SK-N-SH (cell line): Measurements from ENCODE around the gene CASP1.

Experiments
- CTCF ChIP-seq: fragments of 200-600 bp; sonication (generic); IDR thresholded peaks from 2 replicates; pipeline ENCODE4 v1.6.1; 2017; ENCODE audit warnings: antibody characterized with exemption, mild to moderate bottlenecking, moderate library complexity
- EP300 ChIP-seq, 2 experiments: IDR thresholded peaks; 2 replicates each; pipeline versions ENCODE4 v1.4.0 to v1.6.1; 2012; ENCODE audit warnings: borderline replicate concordance in 1 of 2, low read depth in 1 of 2, low read length in 1 of 2
- EZH2phosphoT487 ChIP-seq: fragments of 200-600 bp; sonication (generic); IDR thresholded peaks from 2 replicates; pipeline ENCODE4 v1.6.1; 2017; ENCODE audit warnings: low read depth, mixed run types, mild to moderate bottlenecking, antibody characterized with exemption, moderate library complexity, borderline replicate concordance
- FOXJ3 ChIP-seq: sonication (generic); formaldehyde crosslinking; IDR thresholded peaks from 2 replicates; pipeline ENCODE4 v1.5.1; 2020; ENCODE audit warnings: mild to moderate bottlenecking, missing genetic modification reagents
- FOXM1 ChIP-seq: IDR thresholded peaks from 2 replicates; pipeline ENCODE4 v1.4.0; 2012; ENCODE audit warnings: low read depth, mild to moderate bottlenecking
- GABPA ChIP-seq: IDR thresholded peaks from 2 replicates; pipeline ENCODE4 v1.4.0; 2012; ENCODE audit warnings: low read depth, mild to moderate bottlenecking
- NFIC ChIP-seq: IDR thresholded peaks from 2 replicates; pipeline ENCODE4 v1.4.0; 2012; ENCODE audit warnings: borderline replicate concordance
- NRF1 ChIP-seq: IDR thresholded peaks from 2 replicates; pipeline ENCODE4 v1.6.1; 2012; ENCODE audit warnings: low read depth, mild to moderate bottlenecking, low read length
- POLR2AphosphoS5 ChIP-seq: IDR thresholded peaks from 2 replicates; pipeline ENCODE4 v1.6.1; 2012; ENCODE audit warnings: low read depth, low read length
- RAD21 ChIP-seq: IDR thresholded peaks from 2 replicates; pipeline ENCODE4 v1.6.1; 2012; ENCODE audit warnings: mild to moderate bottlenecking, low read length
- RCOR1 ChIP-seq: fragments of 150-350 bp; IDR thresholded peaks from 2 replicates; pipeline ENCODE4 v1.6.1; 2017; ENCODE audit warnings: antibody characterized with exemption, low read length
- RFX5 ChIP-seq: IDR thresholded peaks from 2 replicates; pipeline ENCODE4 v1.6.1; 2012; ENCODE audit warnings: mild to moderate bottlenecking, improper control_type of control experiment, low read length
- YY1 ChIP-seq: IDR thresholded peaks from 2 replicates; pipeline ENCODE4 v1.4.0; 2012; ENCODE audit warnings: low read depth, mild to moderate bottlenecking
- TF ChIP-seq, protein P1 (sequence below): fragments of 150-350 bp; IDR thresholded peaks from 2 replicates; pipeline ENCODE4 v1.6.1; 2017; ENCODE audit warnings: antibody characterized with exemption, low read length, low read depth, borderline replicate concordance

DNA sequence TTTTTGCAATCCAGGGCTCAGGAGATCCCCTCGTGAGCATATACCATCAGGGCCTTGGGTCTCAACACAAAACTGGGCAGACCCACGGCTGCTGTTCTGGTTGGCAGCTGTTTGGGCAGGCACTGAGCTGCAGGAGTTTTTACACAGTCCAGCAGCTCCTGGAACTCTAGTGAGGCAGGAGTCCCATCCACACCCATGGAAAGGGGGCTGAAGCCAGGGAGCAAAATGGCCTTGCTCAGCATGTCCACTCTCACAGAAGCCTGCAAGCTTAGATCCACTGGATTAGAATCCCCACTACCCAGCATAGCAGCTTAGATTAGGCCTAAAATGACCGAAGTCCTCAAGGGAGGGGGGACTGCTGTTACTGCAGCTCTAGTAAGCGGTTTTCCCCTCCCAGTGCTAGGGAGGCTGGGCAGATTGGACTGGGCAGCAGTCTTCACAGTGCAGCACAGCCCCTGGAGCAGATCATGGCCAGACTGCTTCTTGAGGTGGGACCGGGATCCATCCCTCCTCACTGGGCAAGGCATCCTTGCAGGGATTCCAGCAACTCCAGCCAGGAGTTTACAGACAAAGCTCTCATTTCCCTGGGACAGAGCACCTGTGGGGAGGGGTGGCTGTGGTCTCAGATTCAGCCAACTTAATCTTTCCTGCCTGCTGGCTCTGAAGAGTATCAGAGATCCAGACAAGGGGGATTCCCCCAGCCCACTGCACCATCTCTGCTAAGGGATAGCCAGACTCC, 46.6 kb upstream of the CASP1 start:
- no peak for TF ChIP-seq POLR2AphosphoS5
- no peak for TF ChIP-seq NFIC
- TF ChIP-seq FOXM1, result no peak
- no peak for TF ChIP-seq FOXJ3 (CRISPR knock-in tag)
- TF ChIP-seq GABPA, result no peak
- no peak for TF ChIP-seq CTCF
- no peak for TF ChIP-seq RAD21
- no peak for TF ChIP-seq NRF1
- TF ChIP-seq, protein P1, sequence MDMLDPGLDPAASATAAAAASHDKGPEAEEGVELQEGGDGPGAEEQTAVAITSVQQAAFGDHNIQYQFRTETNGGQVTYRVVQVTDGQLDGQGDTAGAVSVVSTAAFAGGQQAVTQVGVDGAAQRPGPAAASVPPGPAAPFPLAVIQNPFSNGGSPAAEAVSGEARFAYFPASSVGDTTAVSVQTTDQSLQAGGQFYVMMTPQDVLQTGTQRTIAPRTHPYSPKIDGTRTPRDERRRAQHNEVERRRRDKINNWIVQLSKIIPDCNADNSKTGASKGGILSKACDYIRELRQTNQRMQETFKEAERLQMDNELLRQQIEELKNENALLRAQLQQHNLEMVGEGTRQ, result no peak
- TF ChIP-seq RFX5, result no peak
- no peak for TF ChIP-seq YY1
- no peak for TF ChIP-seq RCOR1
- TF ChIP-seq EZH2phosphoT487, result no peak
- no peak for TF ChIP-seq EP300 (IDR thresholded peaks at IDR 0.05; ENCODE audit: borderline replicate concordance in 1 of 2, low read depth in 1 of 2, low read length in 1 of 2)
